HCT116 (cell line): ENCODE results near the gene MTOR. TPM values are rescaled to one million over a fixed set of nuclear protein-coding genes. Genes with fewer than 3 reads are reported as not detected.
"Not testable (repeated sequence)": the region's sequence is repeated elsewhere in the genome, so short reads cannot be mapped to it uniquely, and the experiment has no call there.

Experiments used
- ATAC-seq: fragments of 200-7000 bp; cut with Tn5 transposase; 2 replicates; pipeline ENCODE4 v1.9.1; 2020; ENCODE audit warnings: mild to moderate bottlenecking, moderate library complexity
- BruUV-seq: library from RNA; stranded (reverse); fragments of 400-500 nt; replicated peaks from 2 replicates; lab custom pipeline; 2021; lab: Mats Ljungman, UMichigan
- CTCF ChIA-PET: fragments of 300-600 bp; sonication (Branson Sonifier 250); formaldehyde crosslinking; loops from one replicate; lab custom pipeline; 2021; ENCODE audit warnings: antibody characterized with exemption; lab: Charles Lee
- POLR2A ChIA-PET: fragments of 300-600, 350-600 bp; sonication (Branson Sonifier 250); formaldehyde crosslinking; loops from one replicate; lab custom pipeline; 2021; ENCODE audit warnings: antibody characterized with exemption; lab: Charles Lee
- RAD21 ChIA-PET, 2 experiments: fragments of 300-600 bp; sonication (Branson Sonifier 250); formaldehyde crosslinking; loops; one replicate each; lab custom pipeline; 2023; ENCODE audit warnings: low total read pairs in 2 of 2; ENCODE audit not compliant: uncharacterized antibody in 2 of 2, unreplicated experiment in 2 of 2, low non-redundant PET in 1 of 2; lab: Charles Lee
- DNase-seq: peaks from one replicate; pipeline ENCODE4 v3.0.0-alpha.2; 2010; ENCODE audit warnings: low read depth, low spot score
- H2AFZ ChIP-seq: fragments of 200-600 bp; shearing (Covaris generic), sonication (generic); 2 replicates; pipeline ENCODE4 v1.6.1; 2017; ENCODE audit warnings: low read depth, mixed run types, mixed read lengths, antibody characterized with exemption, low read length; ENCODE audit not compliant: poor library complexity, severe bottlenecking
- H3K27ac ChIP-seq: 2 replicates; pipeline ENCODE4 v1.5.1; 2012; ENCODE audit warnings: low read depth, low read length
- H3K27me3 ChIP-seq: fragments of 200-600 bp; sonication (generic); 2 replicates; pipeline ENCODE4 v1.6.1; 2016; ENCODE audit warnings: mixed run types, low read length, mixed read lengths; ENCODE audit not compliant: insufficient read depth
- H3K36me3 ChIP-seq, 2 experiments: fragments of 200-500 bp in 1 of 2; fragments of 200-600 bp in 1 of 2; sonication (Bioruptor generic) in 1 of 2; sonication (generic) in 1 of 2; 2 replicates each; pipeline versions ENCODE4 v1.5.1 to v1.6.1; 2014 to 2016; ENCODE audit warnings: low read length in 2 of 2, inconsistent platforms in 1 of 2, mixed read lengths in 1 of 2, mixed run types in 1 of 2; ENCODE audit not compliant: insufficient read depth in 2 of 2, control insufficient read depth in 1 of 2
- H3K4me1 ChIP-seq, 2 experiments: fragments of 200-600 bp in 1 of 2; sonication (generic) in 1 of 2; 2 replicates each; pipeline versions ENCODE4 v1.5.1 to v1.6.1; 2012 to 2017; ENCODE audit warnings: low read length in 2 of 2, inconsistent platforms in 1 of 2, mild to moderate bottlenecking in 1 of 2, mixed read lengths in 1 of 2, mixed run types in 1 of 2, moderate library complexity in 1 of 2; ENCODE audit not compliant: insufficient read depth in 2 of 2, control insufficient read depth in 1 of 2
- H3K4me2 ChIP-seq: fragments of 200-600 bp; sonication (generic); 2 replicates; pipeline ENCODE4 v1.6.1; 2017; ENCODE audit warnings: mixed run types, low read length, mixed read lengths
- H3K4me3 ChIP-seq, 2 experiments: fragments of 200-600 bp in 1 of 2; sonication (generic) in 1 of 2; replicated peaks in 1 of 2; 2 replicates each; pipeline ENCODE4 v1.5.1; 2011 to 2016; ENCODE audit warnings: low read length in 2 of 2, control low read depth in 1 of 2, low read depth in 1 of 2, mild to moderate bottlenecking in 1 of 2, mixed read lengths in 1 of 2, mixed run types in 1 of 2
- H3K79me2 ChIP-seq: fragments of 200-600 bp; sonication (generic); 2 replicates; pipeline ENCODE4 v1.6.1; 2017; ENCODE audit warnings: mild to moderate bottlenecking, mixed run types, low read length, moderate library complexity, mixed read lengths; ENCODE audit not compliant: insufficient read depth
- H3K9ac ChIP-seq: fragments of 200-600 bp; sonication (generic); 2 replicates; pipeline ENCODE4 v1.6.1; 2016; ENCODE audit warnings: low read length, mixed read lengths
- H3K9me2 ChIP-seq: fragments of 200-600 bp; sonication (generic), shearing (Covaris generic); 2 replicates; pipeline ENCODE4 v1.6.1; 2017; ENCODE audit warnings: mixed run types, mild to moderate bottlenecking, moderate library complexity; ENCODE audit not compliant: insufficient read depth
- H3K9me3 ChIP-seq, 2 experiments: fragments of 200-500 bp in 1 of 2; fragments of 200-600 bp in 1 of 2; sonication (Bioruptor generic) in 1 of 2; sonication (generic) in 1 of 2; 2 replicates each; pipeline ENCODE4 v1.6.1; 2014 to 2017; ENCODE audit warnings: low read length in 2 of 2, mixed read lengths in 2 of 2, inconsistent platforms in 1 of 2, low read depth in 1 of 2, mild to moderate bottlenecking in 1 of 2, mixed run types in 1 of 2, moderate library complexity in 1 of 2; ENCODE audit not compliant: control insufficient read depth in 1 of 2, insufficient read depth in 1 of 2
- H4K20me1 ChIP-seq: fragments of 200-600 bp; sonication (generic), shearing (Covaris generic); 2 replicates; pipeline ENCODE4 v1.6.1; 2017; ENCODE audit warnings: mixed run types, mild to moderate bottlenecking, moderate library complexity; ENCODE audit not compliant: insufficient read depth
- ATF3 ChIP-seq: IDR thresholded peaks from 2 replicates; pipeline ENCODE4 v1.6.1; 2012
- CTCF ChIP-seq, 3 experiments: fragments of 200-600 bp in 1 of 3; sonication (generic) in 1 of 3; IDR thresholded peaks in 2 of 3; conservative IDR thresholded peaks in 1 of 3; 2 replicates each; pipeline ENCODE4 v1.5.1; 2012 to 2017; ENCODE audit warnings: low read depth in 2 of 3, low read length in 2 of 3, antibody characterized with exemption in 1 of 3, borderline replicate concordance in 1 of 3, control low read depth in 1 of 3, mild to moderate bottlenecking in 1 of 3, mixed read lengths in 1 of 3, mixed run types in 1 of 3, moderate library complexity in 1 of 3; ENCODE audit not compliant: insufficient read depth in 1 of 3
- ELF1 ChIP-seq: IDR thresholded peaks from 2 replicates; pipeline ENCODE4 v1.6.1; 2012; ENCODE audit warnings: low read depth, borderline replicate concordance
- EZH2 ChIP-seq: fragments of 200-600 bp; sonication (generic); IDR thresholded peaks from 2 replicates; pipeline ENCODE4 v1.6.1; 2017; ENCODE audit warnings: antibody characterized with exemption, mixed run types
- JUND ChIP-seq: IDR thresholded peaks from 2 replicates; pipeline ENCODE4 v1.6.1; 2012
- MAX ChIP-seq: IDR thresholded peaks from 2 replicates; pipeline ENCODE4 v1.6.1; 2012
- POLR2AphosphoS5 ChIP-seq: IDR thresholded peaks from 2 replicates; pipeline ENCODE4 v1.6.1; 2011; ENCODE audit warnings: mild to moderate bottlenecking, low read depth, low read length, moderate library complexity
- RAD21 ChIP-seq: IDR thresholded peaks from 2 replicates; pipeline ENCODE4 v1.6.1; 2012; ENCODE audit warnings: low read depth, mild to moderate bottlenecking
- SP1 ChIP-seq: IDR thresholded peaks from 2 replicates; pipeline ENCODE4 v1.6.1; 2012; ENCODE audit warnings: low read depth
- intact Hi-C: fragments of 100-400 bp; cut with micrococcal nuclease; formaldehyde crosslinking; loops from 2 replicates; pipeline ENCODE4 v1.10.0; 2022
- total RNA-seq: library from RNA; stranded (reverse); gene quantifications from one replicate; pipeline ENCODE4 v1.2.1, GENCODE V29; 2021; ENCODE audit not compliant: unreplicated experiment

The MTOR gene
- total RNA-seq, 1 experiment from 2014 or later: 42.2 TPM

GRCh38 chr1:11083784-11084183 is 178.6 kb downstream of the MTOR start:
- BruUV-seq, DNase-seq, ATAC-seq, H3K9me3 ChIP-seq, H3K4me1 ChIP-seq, H3K27ac ChIP-seq, POLR2A ChIA-PET, H3K4me3 ChIP-seq, intact Hi-C loops, H3K9me2 ChIP-seq, H4K20me1 ChIP-seq, H3K79me2 ChIP-seq, CTCF ChIA-PET, H2AFZ ChIP-seq, H3K27me3 ChIP-seq, H3K9ac ChIP-seq, RAD21 ChIA-PET, H3K4me2 ChIP-seq: not testable (repeated sequence)
- H3K36me3 ChIP-seq: peaks cover 43 to 47% of the 10 kb centered on the region in 2 experiments; a peak in 3 of 4 replicates

GRCh38 chr1:11080931-11081330 is 181.4 kb downstream of the MTOR start:
- BruUV-seq: no TSS peak
- ChIA-PET POLR2A (no interaction called here), RAD21 (no interaction called here), CTCF (no interaction called here)
- Histone ChIP-seq H3K4me1 (no peaks in the 10 kb centered on the region), H3K9me2 (no peaks in the 10 kb centered on the region), H3K4me3 (no peak overlapping the region), H4K20me1 (no peaks in the 10 kb centered on the region), H3K79me2 (no peaks in the 10 kb centered on the region; the same call in 1 of the 2 replicates), H3K4me2 (no peak overlapping the region), H2AFZ (no peak overlapping the region), H3K9me3 (no peaks in the 10 kb centered on the region), H3K27me3 (no peaks in the 10 kb centered on the region), H3K36me3 (peaks cover 44 to 46% of the 10 kb centered on the region in 2 experiments; a peak in 3 of 4 replicates), H3K9ac (no peak overlapping the region), H3K27ac (no peak overlapping the region)
- intact Hi-C loops: no loop called here
- no peak for ATAC-seq
- DNase-seq: no peak
- TF ChIP-seq ATF3 (no peak), RAD21 (no peak), SP1 (no peak), POLR2AphosphoS5 (no peak), CTCF (IDR thresholded peaks at IDR 0.05 in 2 of 3, conservative IDR thresholded peaks at IDR 0.05 in 1 of 3; ENCODE audit: borderline replicate concordance in 1 of 3, insufficient read depth in 1 of 3, low read depth in 2 of 3, low read length in 2 of 3) (no peak), EZH2 (no peak), ELF1 (no peak), JUND (no peak), MAX (no peak)
